Measurements from ENCODE around the gene CCDC57. TPM values are rescaled to one million over a fixed set of nuclear protein-coding genes. Genes with fewer than 3 reads are reported as not detected.

The CCDC57 gene
- total and polyA plus RNA-seq, 2 of the 8 experiments (the other 6 are each of a cell fraction or from before 2014, with no cell fraction given) = 8.4 to 12.9 TPM

- TF ChIP-seq ATF2 (IDR thresholded peaks at IDR 0.05; ENCODE audit: low read length) = no peak
Observed at GRCh38 chr17:82072827-82073226, 139.8 kb downstream of the CCDC57 start (continued).
